Parietal lobe (tissue), 1 donor: Measurements from ENCODE around the gene SPIN1. TPM values are rescaled to one million over a fixed set of nuclear protein-coding genes. Genes with fewer than 3 reads are reported as not detected.

Source experiments
- total RNA-seq: library from RNA; depleted of rRNA; stranded (reverse); fragments of >200 nt; gene quantifications from one replicate; pipeline ENCODE4 v1.2.3, GENCODE V29; 2014

Gene SPIN1
- 298 TPM for total RNA-seq

DNA sequence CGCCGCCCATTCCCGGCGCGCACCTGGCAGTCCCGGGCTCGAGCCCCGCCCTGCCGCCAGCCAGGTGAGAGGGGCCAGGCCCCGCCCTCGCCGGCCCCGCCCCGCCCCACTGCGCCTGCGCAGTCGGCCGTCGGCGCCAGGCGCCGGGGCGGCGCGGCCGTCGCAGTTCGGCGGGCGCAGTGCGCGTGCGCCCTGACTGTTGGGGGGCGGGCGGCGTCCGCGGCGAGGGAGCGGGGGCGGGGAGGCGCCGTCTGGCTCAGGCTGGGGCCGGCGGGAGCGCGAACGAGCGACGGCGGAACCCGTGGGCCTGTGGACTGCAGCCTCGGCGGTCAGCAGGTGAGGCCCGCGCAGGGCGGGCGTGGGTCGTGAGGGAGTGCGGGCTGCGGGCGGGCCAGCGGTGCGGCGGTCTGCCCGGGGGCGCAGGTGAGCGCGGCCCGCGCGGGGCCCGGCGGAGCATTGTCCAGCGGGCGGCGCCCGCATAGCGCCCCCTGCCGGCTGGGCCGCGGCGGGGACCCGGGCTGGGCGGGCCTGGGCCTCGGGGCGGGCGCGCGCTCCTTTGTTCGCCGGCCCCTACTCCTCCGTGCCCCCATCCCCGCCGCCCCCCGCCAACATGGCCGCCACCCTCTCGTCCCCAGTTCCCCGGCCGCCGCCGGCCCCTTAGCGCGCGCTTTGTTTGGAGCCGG is at the start of gene SPIN1:
Gene SPIN1, plus strand, starts transcription at position 242 of the 683 bp plus-strand sequence. CDS start 38,096 bp downstream, outside the sequence.

Other genes starting within 250 kb of the SPIN1 start
- gene SPATA31C2, start 250.0 kb upstream of the SPIN1 start, total RNA-seq = not detected
- 0.94 TPM for gene NXNL2, start 146.7 kb downstream of the SPIN1 start, total RNA-seq